NCI-H2227 treated with DMSO at 0.1 percent for 48 hours (cell line): Measurements from ENCODE around the gene FRS3.
"Not testable (repeated sequence)": the region's sequence is repeated elsewhere in the genome, so short reads cannot be mapped to it uniquely, and the experiment has no call there.

Experiments used
- DNase-seq: peaks from one replicate; lab custom pipeline; 2025; lab: John Stamatoyannopoulos, UW

The FRS3 gene

GRCh38 chr6:41769376-41769775 lies 10.3 kb downstream of the FRS3 start:
- DNase-seq: no peak

DNA sequence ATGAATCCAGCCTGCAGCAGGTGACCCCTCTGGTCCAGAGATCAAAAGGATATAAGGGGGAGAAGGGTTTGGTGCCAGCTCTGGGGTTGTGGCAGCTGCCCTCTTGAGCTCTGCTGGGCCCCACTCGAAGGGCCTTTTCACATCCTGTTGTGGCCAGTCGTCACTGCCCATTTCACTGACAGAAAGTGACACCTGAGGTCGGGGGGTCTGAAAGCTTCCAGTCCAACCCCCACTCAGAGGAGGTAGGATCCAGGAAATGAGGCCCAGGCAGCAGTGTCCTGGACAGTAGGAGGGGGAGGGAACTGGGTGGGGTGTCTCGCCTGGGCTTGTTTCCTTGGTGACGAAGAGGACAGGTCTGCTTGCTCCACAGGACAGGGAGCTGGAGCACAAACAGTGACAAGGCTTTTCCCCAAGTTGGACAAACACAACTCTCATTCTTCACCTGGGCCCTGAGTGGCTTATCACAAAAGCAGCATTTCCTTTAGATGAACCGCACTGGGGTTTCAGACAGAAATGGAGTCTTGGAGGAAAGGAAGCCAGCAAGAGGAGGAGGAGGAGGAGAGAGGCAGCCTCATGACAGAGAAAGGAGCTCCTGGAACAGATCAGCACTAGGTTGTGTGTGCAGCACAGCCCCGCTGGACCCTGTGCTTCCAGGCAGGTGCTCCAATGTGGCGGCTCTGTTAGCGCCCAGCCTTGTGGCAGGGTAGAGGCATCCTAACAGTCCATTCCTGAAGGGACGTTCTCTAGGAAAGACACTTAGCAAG lies 11.0 kb downstream of the FRS3 start:
- no peak for DNase-seq

DNA sequence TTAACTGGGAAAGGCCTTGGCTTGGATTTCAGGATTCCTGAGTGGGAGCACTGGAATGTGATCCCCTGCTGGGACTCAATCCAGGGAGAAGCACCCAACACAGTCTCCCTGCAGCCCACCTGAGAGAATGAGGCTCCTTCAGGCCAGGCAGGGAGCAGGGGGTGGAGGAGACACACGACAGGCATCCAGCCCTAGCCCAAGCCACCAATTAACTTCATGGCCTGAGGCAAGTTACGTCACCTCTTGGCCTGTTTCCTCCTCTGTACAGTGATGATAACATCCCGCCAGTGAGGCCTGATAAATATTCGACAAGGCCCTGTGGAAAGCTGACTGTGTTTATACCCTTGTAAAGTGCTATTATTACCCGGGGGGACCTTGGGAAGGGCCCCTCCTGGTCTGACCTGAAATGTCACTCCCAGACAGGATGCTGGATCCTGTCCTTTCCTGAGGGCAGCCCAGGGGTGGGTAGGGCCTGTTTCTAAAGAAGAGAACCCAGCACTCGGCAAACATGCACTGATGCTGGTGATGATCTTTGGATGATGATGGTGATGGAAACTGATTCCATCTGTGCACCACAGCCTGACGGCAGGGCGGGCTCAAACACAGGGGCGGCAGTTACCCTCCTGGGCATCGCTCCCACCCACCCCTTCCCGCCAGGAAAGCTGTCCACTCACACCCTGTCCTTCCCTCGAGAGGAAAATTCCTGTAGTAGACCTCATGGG lies 12.4 kb downstream of the FRS3 start:
- no peak for DNase-seq

- DNase-seq: not testable (repeated sequence)
Observed at GRCh38 chr6:41766043-41766664, 13.5 kb downstream of the FRS3 start.

- no peak for DNase-seq
Observed at GRCh38 chr6:41763470-41763869, 16.2 kb downstream of the FRS3 start.

DNA sequence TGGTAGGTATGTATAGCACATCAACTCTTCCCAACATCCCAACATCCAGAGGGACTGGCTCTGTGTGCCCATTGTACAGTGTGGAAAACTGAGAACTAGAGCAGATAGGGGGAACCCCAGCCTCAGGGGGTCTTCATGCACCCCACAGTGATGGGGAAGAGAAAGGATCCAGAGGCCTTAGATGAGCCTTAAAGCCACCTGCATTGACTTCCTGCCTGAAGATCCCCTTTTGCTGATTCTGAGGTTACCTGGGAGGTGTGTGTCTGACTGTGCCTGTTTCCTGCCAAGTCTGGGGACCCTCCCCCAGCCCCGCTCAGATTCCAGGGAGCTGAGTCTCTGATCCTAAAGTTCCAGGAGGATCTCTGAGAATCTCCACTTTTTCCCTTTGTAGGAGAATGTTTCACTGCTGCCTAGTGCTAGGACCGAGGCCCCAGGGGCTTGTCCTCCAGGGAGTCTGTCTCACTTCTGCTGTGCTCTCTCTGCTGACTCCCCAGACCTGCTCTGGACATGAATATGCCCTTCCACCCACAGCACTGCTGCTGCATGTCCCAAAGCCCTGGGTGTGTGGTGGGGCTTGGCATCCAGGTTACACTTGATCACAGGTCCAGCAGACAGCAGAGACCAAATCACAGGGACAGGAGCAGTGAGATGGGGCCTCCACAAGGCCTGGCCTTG lies 19.7 kb downstream of the FRS3 start:
- DNase-seq: no peak

DNA sequence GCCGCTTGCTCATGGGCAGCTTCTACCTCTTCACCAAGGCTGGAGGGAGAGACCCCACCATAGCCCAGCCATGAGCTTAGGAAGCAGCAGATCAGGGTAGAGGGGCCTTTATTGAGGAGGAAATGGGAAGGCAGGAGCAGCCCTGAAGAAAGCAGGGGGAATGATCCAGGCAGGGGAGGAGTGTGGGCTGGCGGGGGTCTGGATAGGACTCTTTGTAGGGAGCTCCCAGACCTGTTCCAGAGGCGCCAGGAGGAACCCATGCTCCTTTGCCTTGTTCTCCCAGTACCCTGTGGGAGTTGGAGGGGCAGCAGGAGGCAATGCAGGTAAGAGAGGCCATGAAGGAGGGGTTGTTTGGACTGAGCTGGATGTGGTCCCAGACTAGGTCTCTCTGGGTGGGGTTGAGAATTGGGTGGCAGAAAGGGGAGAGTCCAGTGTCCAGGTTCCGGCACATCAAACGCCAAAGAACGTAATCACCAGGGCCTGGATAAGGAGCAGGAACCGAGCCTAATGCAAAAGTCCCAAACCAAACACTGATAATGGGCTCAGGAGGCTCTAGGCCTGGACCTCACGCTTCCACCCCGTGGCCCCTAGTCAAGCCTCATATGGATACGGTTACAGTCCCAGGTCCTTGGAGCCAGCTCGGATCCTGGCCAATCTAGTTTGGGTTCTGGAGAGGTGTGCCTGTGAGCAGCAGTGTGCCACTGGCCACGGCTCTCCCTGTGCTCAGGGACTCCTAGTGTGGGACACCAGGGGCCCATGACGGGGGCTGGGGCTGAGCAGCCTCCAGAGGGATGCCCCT lies 20.4 kb downstream of the FRS3 start:
- no peak for DNase-seq

GRCh38 chr6:41758641-41759035 lies 21.1 kb downstream of the FRS3 start:
- DNase-seq: no peak

- no peak for DNase-seq
Observed at GRCh38 chr6:41757931-41758640, 21.6 kb downstream of the FRS3 start.

- DNase-seq: no peak
Observed at GRCh38 chr6:41757271-41757670, 22.4 kb downstream of the FRS3 start.

DNA sequence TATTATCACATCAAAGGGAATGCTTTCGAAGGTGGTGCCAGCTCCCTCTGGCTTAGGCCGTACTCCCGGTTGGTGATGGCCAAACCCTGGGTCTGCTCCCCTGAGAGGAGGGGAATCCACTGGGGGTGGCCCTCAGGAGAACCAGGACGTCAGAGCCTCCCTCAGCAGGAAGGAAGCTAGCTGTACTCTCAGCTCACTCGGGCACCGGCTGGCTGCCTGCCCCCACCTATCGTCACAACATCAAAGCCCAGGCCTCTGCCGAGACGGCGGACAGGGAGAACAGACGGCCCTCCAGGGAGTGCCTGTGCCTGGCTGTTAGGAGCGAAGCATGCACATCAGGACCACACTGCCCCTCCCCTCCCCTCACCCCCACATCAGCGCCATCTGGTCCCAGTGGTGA lies 23.3 kb downstream of the FRS3 start:
- DNase-seq: no peak

DNA sequence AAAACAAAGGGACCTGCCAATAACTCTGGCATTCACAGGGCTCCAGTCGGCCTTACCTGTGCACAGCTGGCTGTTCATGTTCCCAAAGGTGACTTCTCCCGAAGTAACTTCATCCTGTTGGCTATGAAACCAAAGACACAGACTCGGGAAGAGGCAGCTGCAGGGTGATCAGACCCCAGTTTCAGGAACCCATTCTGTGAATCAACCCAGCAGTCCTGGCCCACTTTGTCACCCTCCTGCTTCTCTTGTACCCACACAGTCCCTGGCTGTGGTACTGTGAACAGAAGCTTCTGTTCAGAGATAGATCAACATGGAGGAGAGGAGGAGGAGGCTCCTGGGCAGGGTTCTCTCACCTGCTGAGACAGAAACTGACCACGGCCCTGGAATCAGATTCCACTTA lies 23.8 kb downstream of the FRS3 start:
- no peak for DNase-seq

DNA sequence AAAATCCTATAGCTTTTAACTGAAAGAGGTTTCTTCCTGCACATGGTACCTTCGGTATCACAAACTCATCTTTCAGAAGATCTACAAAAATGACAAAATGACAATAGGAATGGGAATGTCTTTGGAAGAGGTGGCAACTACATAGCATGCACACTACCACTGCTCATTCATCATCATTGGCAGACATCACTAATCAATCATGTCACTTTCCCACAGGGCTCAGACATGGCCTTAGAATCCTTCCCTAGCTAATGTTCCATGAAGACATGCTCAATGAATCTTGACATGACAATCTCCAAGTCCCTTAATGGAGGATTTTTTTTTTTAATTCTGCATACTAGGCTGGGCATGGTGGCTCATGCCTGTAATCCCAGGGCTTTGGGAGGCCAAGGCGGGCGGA lies 29.3 kb downstream of the FRS3 start:
- no peak for DNase-seq

GRCh38 chr6:41748542-41748941 lies 31.2 kb downstream of the FRS3 start:
- no peak for DNase-seq

- no peak for DNase-seq
Observed at GRCh38 chr6:41748102-41748477, 31.6 kb downstream of the FRS3 start.

- no peak for DNase-seq
Observed at GRCh38 chr6:41747256-41748101, 32.2 kb downstream of the FRS3 start, which contains the start of gene PGC. PGC (minus strand) TSS chr6:41747397; CDS start chr6:41747334, 63 bp downstream.

- DNase-seq: no peak
Observed at GRCh38 chr6:41746107-41746506, 33.6 kb downstream of the FRS3 start.

DNA sequence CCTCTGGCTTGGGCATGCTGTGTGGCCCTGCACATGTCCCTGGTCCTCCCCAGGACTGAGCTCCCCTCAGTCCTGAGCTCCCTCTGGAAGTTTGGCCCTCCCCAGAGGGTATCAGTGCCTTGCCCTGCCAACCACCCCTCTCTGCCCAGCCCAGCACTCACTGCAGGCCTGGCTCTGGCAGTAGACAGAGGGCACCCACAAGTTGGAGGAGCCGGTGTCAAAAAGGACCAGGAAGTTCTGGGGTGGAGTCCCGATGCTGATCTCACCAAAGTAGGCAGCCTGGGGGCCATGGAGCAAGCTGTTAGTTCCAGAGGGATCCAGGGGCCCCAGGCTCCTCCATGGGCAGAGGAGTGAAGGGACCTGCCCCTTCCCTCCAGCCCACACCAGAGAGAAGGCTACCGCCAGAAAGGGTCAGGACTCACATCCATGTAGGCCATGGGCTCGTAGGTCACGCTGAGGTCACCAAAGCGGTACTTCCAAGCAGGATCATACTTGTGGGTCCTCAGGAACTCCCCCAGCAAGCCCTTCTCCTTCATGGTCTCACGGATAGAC lies 35.4 kb downstream of the FRS3 start:
- DNase-seq: no peak

- DNase-seq: no peak
Observed at GRCh38 chr6:41743406-41744235, 36.1 kb downstream of the FRS3 start.
